ENCODE results near the gene AK3.
"Not testable (repeated sequence)": the region's sequence is repeated elsewhere in the genome, so short reads cannot be mapped to it uniquely, and the experiment has no call there.

Gene AK3

GRCh38 chr9:4677392-4677791 lies 63.6 kb downstream of the AK3 start:
- no peak overlapping the region for H3K4me3 ChIP-seq (ENCODE audit: low read length)
- no peak for DNase-seq (ENCODE audit: low read depth, low spot score)

- no peak overlapping the region for H3K4me3 ChIP-seq (ENCODE audit: low read length)
- DNase-seq (ENCODE audit: low read depth, low spot score), result no peak
Measured at GRCh38 chr9:4674783-4675182, 66.2 kb downstream of the AK3 start.

GRCh38 chr9:4671737-4672136 lies 69.3 kb downstream of the AK3 start:
- H3K4me3 ChIP-seq (ENCODE audit: low read length), result no peak overlapping the region
- no peak for DNase-seq (ENCODE audit: low read depth, low spot score)

GRCh38 chr9:4670591-4670990 lies 70.4 kb downstream of the AK3 start:
- no peak overlapping the region for H3K4me3 ChIP-seq (ENCODE audit: low read length)
- DNase-seq (ENCODE audit: low read depth, low spot score), result no peak

GRCh38 chr9:4669890-4670289 lies 71.1 kb downstream of the AK3 start:
- no peak overlapping the region for H3K4me3 ChIP-seq (ENCODE audit: low read length)
- DNase-seq (ENCODE audit: low read depth, low spot score), result no peak

GRCh38 chr9:4668604-4669003 lies 72.4 kb downstream of the AK3 start:
- DNase-seq (ENCODE audit: low read depth, low spot score), result no peak

GRCh38 chr9:4667681-4668080 lies 73.3 kb downstream of the AK3 start:
- no peak overlapping the region for H3K4me3 ChIP-seq (ENCODE audit: low read length)
- DNase-seq (ENCODE audit: low read depth, low spot score), result peak; percentile 51

More at GRCh38 chr9:4668604-4669003, 72.4 kb downstream of the AK3 start:
- H3K4me3 ChIP-seq (ENCODE audit: low read length), result no peak overlapping the region

- no peak for DNase-seq (ENCODE audit: low read depth, low spot score)
- no peak within 1 kb of the TSS for H3K4me3 ChIP-seq (ENCODE audit: low read length)
Measured at GRCh38 chr9:4666042-4666699, 74.8 kb downstream of the AK3 start, which contains the start of gene SPATA6L. Gene SPATA6L (minus strand): TSS chr9:4666480. CDS start chr9:4666250, 230 bp downstream.

- DNase-seq (ENCODE audit: low read depth, low spot score), result no peak
Measured at GRCh38 chr9:4665357-4665756, 75.6 kb downstream of the AK3 start.

GRCh38 chr9:4663956-4664355 lies 77.0 kb downstream of the AK3 start:
- DNase-seq (ENCODE audit: low read depth, low spot score), result no peak
- H3K4me3 ChIP-seq (ENCODE audit: low read length), result no peak overlapping the region

More at GRCh38 chr9:4665357-4665756, 75.6 kb downstream of the AK3 start:
- H3K4me3 ChIP-seq (ENCODE audit: low read length), result no peak overlapping the region

GRCh38 chr9:4662989-4663792 lies 77.8 kb downstream of the AK3 start:
- DNase-seq (ENCODE audit: low read depth, low spot score), result no peak
- peak overlapping the region; percentile 54 for H3K4me3 ChIP-seq (ENCODE audit: low read length)

- H3K4me3 ChIP-seq (ENCODE audit: low read length), result peak within 1 kb of the TSS; percentile 54
- DNase-seq (ENCODE audit: low read depth, low spot score), result peak; percentile 49
Measured at GRCh38 chr9:4662108-4662988, 78.7 kb downstream of the AK3 start, which contains the start of gene PLPP6. Gene PLPP6 (plus strand): TSS chr9:4662294. CDS start chr9:4662376, 82 bp downstream.

GRCh38 chr9:4661611-4662010 lies 79.4 kb downstream of the AK3 start:
- DNase-seq (ENCODE audit: low read depth, low spot score), result no peak
- peak overlapping the region; percentile 54 for H3K4me3 ChIP-seq (ENCODE audit: low read length)

GRCh38 chr9:4661165-4661564 lies 79.8 kb downstream of the AK3 start:
- DNase-seq (ENCODE audit: low read depth, low spot score), result no peak
- H3K4me3 ChIP-seq (ENCODE audit: low read length), result no peak overlapping the region

- not testable (repeated sequence) for H3K4me3 ChIP-seq (ENCODE audit: low read length); DNase-seq (ENCODE audit: low read depth, low spot score)
Measured at GRCh38 chr9:4660665-4661064, 80.3 kb downstream of the AK3 start.
